ENCODE measurements around the gene SPATA17.

The SPATA17 gene

GRCh38 chr1:217911908-217912307 lies 280.8 kb downstream of the SPATA17 start:
- no peak for DNase-seq (ENCODE audit: low read depth in 2 of 2)

GRCh38 chr1:217917281-217917887 lies 286.2 kb downstream of the SPATA17 start:
- no peak for DNase-seq (ENCODE audit: low read depth in 2 of 2)

- DNase-seq (ENCODE audit: low read depth in 2 of 2) = no peak
Observed at GRCh38 chr1:217919683-217920388, 288.7 kb downstream of the SPATA17 start.

All from stimulated activated CD8-positive, alpha-beta memory T cell treated with anti-CD3 and anti-CD28 coated beads, Interleukin-2, amount 100 ng/mL, for 48 hours (primary cell).